Fibroblast of peridontal ligament (primary cell): ENCODE measurements around the gene OLIG2.
A peak's percentile ranks its signal among the peaks of the same experiment; 100 is the strongest.

Experiments
- DNase-seq: peaks from one replicate; pipeline ENCODE4 v3.0.0-alpha.2; 2010; ENCODE audit errors: extremely low read depth

The OLIG2 gene

DNA sequence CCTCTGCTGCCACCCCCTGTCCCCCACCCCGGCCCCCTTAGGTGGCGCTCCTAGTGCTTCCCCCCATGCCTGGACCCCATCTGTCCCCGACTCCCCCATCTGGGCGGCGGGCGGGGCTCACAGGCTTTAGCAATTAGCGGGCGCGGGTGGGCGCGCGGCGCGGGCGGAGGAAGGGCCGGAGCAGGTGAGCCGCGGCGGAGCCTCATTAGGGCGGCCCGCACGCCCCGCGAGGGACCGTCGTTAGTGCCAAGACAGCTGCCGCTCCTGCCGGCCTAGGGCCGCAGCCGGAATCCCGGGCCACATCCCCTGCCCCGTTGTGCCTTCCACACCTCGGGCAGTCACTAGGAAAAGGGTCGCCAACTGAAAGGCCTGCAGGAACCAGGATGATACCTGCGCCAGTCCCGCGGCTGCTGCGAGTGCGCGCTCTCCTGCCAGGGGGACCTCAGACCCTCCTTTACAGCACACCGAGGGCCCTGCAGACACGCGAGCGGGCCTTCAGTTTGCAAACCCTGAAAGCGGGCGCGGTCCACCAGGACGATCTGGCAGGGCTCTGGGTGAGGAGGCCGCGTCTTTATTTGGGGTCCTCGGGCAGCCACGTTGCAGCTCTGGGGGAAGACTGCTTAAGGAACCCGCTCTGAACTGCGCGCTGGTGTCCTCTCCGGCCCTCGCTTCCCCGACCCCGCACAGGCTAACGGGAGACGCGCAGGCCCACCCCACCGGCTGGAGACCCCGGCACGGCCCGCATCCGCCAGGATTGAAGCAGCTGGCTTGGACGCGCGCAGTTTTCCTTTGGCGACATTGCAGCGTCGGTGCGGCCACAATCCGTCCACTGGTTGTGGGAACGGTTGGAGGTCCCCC lies 7.6 kb downstream of the OLIG2 start:
- no peak for DNase-seq

DNA sequence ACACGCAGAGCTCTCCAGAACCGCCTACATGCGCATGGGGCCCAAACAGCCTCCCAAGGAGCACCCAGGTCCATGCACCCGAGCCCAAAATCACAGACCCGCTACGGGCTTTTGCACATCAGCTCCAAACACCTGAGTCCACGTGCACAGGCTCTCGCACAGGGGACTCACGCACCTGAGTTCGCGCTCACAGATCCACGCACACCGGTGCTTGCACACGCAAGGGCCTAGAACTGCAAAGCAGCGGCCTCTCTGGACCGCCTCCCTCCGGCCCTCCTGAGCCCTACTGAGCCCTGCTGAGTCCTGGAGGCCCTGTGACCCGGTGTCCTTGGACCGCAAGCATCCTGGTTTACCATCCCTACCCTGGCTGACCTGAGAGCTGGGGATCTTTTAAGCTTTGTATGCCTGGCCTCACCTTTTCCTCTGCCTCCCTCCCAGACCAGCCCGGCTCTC lies 8.3 kb downstream of the OLIG2 start:
- no peak for DNase-seq

- DNase-seq: no peak
Measured at GRCh38 chr21:33035147-33035546, 9.4 kb downstream of the OLIG2 start.

DNA sequence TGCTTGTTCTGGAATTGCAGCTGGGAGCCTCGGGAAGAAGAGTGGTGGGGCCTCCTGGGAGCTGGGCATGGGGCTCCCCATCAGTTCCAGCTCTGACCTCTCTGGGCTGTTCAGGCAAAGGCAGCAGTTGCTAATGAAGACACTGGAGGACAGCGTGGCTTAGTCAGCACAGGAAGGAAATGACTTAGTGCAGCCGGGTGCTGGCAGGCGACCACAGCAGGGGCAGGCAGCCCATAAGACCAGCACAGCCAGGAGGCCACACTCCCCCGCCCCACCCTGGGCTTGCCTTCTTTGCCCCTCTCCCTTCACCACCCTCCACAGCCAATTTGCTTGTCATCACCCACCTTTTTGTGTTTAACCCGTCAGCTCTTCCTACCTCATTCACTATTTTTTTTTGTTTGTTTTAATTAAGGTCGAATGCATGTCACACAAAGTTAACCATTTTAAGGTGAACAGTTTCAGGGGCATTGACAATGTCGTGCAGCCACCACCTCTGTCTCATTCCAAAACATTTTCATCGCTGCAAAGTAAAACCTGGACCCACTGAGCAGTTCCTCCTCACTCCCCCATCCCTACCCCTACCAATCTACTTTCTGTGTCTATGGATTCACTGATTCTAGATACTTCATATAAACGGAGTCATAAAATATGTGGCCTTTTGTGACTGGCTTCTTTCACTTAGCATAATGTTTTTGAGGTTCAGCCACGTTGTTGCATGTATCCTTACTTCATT lies 10.9 kb downstream of the OLIG2 start:
- no peak for DNase-seq

- no peak for DNase-seq
Measured at GRCh38 chr21:33037501-33037900, 11.8 kb downstream of the OLIG2 start.

DNA sequence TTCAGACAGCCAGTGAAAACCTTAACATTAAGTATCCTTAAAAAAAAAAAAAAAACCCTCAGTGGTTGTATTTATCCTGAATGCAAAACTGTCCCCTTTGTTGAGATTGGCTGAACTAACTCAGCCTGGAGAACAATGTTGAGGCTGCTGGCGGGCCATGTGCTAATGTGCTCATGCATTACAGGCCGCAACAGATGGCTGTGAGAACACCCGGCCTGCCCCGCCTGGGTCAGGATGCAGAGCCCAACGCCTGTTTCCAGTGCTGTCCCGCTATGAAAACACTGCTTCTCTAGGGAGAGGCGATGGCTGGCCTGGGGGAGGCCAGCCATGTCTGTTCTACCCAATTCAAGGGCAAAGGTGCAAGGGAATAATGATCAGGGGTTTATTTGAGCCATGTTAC lies 13.8 kb downstream of the OLIG2 start:
- DNase-seq: no peak

- DNase-seq: no peak
Measured at GRCh38 chr21:33040215-33040614, 14.5 kb downstream of the OLIG2 start.

DNA sequence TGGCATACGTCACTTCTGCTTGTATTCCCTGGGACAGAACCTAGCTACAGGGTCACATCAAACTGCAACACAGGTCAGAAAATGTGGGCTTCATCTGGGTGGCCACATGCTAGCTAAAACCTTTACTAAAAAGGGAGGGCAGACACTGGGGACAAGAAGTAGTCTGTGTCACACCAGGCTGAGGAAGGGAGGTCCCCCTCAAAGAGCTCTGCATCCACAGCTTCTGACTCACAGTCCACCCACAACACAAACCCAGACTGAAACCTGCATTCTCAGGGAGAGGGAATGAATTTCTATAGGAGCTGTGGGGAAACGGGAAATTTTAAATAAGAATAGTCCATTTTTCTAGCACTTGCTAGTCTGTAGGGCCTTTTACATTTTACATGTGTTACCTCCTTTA lies 16.2 kb downstream of the OLIG2 start:
- no peak for DNase-seq

DNA sequence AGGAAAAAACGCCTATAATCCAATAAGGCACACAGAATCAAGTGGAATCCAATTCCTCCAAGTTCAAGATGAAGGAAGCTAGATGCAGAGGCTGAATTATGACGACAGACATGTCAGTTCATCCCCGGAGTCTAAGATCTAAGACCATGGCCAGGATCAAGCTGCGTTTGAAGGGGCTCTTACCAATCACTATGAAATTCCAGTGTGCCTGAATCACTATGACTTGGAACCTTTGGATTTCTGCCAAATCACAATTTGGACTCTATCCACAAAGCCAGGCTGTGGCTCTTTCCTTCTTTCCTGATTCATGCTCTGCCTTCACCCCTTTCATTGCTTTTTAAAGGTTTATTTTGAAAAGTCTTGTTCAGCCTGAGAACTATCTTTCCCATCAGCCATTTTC lies 17.1 kb downstream of the OLIG2 start:
- DNase-seq: peak; percentile 25

DNA sequence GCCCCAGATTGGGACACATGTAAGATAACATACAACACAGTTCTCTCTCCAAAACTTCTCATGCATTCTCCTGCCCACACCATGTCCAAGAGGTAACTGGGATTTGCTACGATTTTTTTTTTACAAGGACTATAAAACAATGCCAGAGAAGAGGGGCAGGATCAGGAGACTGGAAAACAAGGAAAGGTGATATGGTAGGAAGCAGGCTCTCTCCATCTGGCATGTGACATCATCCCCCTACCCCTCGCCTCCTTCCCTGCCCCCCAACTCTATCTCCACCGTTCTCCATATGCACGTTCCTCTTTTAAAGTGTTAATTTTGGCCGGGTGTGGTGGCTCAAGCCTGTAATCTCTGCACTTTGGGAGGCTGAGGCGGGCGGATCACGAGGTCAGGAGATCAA lies 20.7 kb downstream of the OLIG2 start:
- DNase-seq: no peak

- no peak for DNase-seq
Measured at GRCh38 chr21:33047231-33047630, 21.5 kb downstream of the OLIG2 start.

GRCh38 chr21:33051925-33052324 lies 26.2 kb downstream of the OLIG2 start:
- DNase-seq: no peak

GRCh38 chr21:33053951-33054350 lies 28.2 kb downstream of the OLIG2 start:
- DNase-seq: no peak

DNA sequence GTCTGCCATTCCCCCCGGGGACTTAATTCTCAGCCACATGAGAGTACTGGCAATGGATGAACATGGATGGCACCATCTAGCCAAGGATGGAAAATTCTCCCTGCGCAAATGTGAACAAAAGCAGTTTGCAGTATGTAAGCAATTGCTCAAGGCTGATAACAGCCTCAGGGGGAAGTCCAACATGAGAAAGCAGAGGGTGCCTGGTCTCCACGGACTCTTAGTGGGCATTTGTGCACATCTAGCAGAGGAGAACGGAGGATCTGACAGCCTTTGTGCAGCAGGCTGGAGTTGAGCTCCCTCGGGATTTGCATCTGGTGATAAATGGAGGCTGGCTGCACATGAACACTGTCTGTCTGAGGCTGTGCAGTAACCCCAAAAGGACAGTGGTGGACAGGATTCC lies 30.3 kb downstream of the OLIG2 start:
- no peak for DNase-seq

- no peak for DNase-seq
Measured at GRCh38 chr21:33057385-33057940, 31.7 kb downstream of the OLIG2 start.

DNA sequence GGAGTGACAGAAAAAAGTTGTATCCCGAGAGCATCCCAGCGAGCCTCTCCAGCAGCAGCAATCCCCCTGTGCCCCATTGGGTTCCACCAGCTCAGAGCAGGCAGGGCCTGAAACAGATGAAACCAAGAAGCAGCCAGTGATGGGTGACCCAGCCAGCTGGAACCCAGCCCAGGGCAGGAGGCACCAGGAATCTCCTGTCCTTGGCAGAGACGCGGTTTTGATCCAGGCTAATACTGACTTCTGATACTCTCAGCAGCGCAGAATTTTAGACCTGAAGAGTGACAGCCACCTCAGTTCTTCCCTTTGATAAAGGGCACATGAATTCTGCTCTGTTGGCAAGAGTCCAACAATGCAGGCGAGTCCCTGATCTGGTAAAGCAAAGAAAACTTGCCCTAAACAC lies 32.8 kb downstream of the OLIG2 start:
- no peak for DNase-seq

DNA sequence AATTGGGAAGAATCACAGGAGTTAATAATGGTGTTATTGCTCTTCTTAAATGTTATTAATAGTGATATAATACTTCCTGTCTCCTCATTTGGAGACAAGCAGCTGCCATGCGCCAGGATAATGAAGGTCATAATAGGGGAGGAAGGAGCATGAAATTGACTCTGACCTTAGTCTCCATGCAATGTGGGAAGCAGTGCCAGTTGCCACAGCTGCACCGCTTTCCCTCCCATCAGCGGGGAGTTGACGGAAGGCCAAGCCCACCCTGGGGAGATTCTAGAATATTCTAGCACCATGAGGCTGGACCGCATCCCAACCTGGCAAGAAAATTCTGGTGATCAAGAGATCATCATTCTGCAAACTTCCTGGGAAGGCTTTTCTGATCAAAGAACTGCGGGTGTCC lies 33.2 kb downstream of the OLIG2 start:
- no peak for DNase-seq

DNA sequence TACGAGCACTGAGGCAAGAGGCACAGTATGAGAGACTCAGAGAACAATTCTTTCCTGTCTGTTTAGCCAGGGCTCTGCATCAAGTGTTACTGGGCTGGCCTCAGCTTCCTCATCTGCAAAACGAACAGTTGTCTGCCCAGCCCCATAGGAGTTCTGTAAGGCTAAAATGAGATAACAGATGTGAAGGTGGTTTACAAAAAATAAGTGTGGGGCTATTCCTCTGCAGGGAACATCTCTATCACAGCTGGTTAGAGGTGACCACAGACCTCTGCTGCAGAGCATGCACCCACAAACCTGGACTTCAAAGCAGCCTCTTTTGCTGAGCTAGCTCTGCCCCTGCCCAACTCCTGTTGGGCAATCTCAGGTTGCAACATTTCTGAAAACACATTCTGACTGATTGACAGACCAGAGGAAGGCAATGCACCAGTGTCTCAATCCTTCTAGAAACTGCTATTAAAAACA lies 33.7 kb downstream of the OLIG2 start:
- DNase-seq: no peak

GRCh38 chr21:33061233-33061632 lies 35.5 kb downstream of the OLIG2 start:
- no peak for DNase-seq

DNA sequence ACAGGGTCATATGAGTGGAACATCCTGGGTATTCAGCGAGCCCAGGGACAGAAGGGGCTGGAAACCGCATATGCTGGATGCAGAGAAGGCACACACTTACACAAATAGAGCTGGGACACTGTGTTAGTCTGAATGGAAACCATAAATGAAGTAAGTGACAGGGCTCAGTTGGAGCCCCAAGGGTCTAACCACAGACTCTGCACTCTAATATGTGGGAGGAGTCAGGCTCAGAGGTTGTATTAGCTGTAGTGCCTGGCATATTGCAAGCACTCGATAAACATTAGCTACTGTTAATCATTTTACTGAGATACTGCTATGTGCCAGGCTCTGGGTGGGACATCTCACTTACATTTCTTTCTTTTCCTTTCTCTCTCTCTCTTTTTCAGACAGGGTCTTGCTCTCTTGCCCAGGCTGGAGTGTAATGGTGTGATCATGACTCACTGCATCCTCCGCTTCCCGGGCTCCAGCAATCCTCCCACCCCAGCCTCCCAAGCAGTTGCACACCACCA lies 37.7 kb downstream of the OLIG2 start:
- DNase-seq: no peak

GRCh38 chr21:33063907-33064622 lies 38.3 kb downstream of the OLIG2 start:
- DNase-seq: no peak
